Epithelial cell of esophagus (primary cell): ENCODE measurements around the gene UST.

ENCODE experiments used
- DNase-seq: peaks from one replicate; pipeline ENCODE4 v3.0.0; 2010; ENCODE audit warnings: low read depth
- H3K4me3 ChIP-seq: 2 replicates; pipeline ENCODE4 v1.5.1; 2011; ENCODE audit warnings: mild to moderate bottlenecking, low read length, control low read depth
- CTCF ChIP-seq: IDR thresholded peaks from 2 replicates; pipeline ENCODE4 v1.5.1; 2011; ENCODE audit warnings: low read depth, mild to moderate bottlenecking, low read length, control low read depth, inconsistent platforms; ENCODE audit not compliant: insufficient read depth; ENCODE audit errors: missing control alignments

The UST gene

DNA sequence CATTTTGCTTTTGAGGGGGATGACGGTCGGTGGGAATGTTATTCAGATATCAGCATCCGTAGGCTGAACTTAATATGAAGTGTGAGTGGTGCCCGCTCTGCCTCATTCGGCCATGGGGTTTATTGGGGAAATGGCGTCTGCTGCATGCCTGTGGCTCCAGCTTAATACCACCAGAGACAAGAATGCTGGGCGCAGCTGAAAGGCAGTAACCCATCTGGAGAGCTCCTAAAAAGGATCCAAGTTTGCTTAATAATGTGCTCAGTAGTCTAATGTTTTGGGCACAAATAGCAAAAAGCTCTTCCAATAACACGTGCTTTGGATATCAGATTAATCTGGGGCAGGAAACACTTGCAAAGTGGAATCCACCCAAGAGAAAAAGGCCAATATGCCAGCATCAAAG, 297.7 kb downstream of the UST start:
- no peak overlapping the region for H3K4me3 ChIP-seq
- TF ChIP-seq CTCF: no peak
- DNase-seq: no peak

- no peak for TF ChIP-seq CTCF
- H3K4me3 ChIP-seq: no peak overlapping the region
- no peak for DNase-seq
These were observed 298.6 kb downstream of the UST start for GRCh38 chr6:149045404-149045803.

DNA sequence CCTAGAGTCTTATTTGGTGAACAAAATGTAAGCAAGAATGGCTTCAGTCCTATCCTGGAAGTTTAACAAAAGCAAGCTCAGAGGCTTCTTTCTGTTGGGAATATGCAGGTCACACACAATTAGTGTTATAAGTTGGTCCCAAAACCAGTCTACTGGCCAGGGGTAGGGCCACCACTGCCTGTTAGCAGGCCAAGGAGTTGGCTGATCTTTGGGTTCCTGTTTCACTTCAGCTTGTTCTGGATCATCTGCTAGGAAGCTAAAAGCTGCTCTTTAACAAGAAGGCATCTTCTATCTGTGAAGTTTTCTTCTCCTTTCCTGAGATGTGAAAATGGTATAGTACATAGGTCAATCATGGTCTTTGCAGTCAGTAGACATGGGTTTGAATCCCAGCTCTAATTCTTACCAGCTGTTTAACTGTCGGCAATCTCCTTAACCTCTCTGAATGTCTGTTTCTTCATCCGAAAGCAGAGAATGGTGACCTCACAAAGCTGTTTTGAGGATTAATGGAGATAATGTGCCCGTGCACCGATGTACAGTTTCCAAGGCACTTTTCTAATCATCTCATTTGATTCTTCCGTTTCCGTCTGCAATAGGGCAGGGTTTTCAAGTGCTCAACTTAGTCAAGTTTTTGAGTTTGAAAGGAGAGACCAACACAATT, 299.5 kb downstream of the UST start:
- TF ChIP-seq CTCF: no peak
- H3K4me3 ChIP-seq: no peak overlapping the region

DNA sequence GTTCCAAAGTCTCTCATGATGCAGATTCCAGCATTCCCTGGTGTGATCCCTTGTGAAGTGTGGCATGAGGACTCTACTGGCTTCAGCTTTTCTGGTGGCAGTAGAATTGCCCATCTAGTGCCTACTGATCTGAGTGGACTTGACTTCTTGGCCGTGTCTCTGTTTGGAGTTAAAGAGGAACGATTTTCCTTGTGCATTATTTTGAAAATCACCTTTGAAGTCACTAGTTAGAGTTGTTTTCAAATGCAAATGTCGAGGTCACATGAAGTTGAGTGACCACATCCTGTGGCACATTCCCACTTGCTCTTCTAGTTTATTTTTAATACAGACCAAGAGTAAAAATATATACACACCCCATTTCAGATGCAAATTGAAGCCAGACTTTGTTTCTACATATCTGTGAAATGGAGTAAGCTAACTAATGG, 300.0 kb downstream of the UST start:
- no peak for TF ChIP-seq CTCF
- H3K4me3 ChIP-seq: no peak overlapping the region
- DNase-seq: no peak

More for the DNA sequence above, 299.5 kb downstream of the UST start:
- no peak for DNase-seq

DNA sequence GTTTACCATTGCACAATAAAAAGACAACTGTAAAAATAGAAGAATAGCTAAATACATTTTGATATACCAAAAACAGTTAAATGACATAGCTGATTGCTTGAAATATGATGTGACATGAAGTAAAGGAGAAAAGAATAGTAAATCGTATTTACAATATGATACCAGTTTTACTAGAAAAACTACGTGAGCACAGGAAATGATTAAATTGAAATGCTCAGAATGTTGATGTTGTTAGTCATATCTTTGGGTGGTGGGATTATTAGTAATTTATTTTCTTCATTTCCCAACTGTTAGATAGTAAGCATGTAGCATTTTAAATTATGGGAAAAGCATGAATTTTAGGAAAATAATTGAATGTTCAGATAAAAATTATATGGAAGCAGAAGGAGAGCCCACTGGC, 302.4 kb downstream of the UST start:
- TF ChIP-seq CTCF: no peak
- no peak overlapping the region for H3K4me3 ChIP-seq
- peak; percentile 51 for DNase-seq

DNA sequence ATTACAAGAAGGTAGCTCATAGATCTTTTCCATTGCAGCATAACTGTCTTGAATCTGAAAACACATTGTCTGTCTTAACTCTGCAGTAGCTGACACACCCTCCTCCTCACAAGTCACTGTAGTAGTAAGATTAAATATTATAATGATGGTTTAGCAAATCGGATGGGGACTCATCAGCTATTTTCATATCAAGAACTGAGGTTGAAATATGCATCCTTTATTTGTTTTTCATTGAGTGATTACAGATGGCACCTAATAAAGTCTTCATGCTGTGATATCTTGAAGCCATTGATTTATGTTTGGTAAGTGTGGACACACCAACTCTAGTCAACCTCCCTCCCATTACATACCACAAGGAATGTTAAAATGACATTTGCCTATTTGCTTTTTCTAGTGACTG, 303.3 kb downstream of the UST start:
- H3K4me3 ChIP-seq: no peak overlapping the region
- no peak for DNase-seq
- TF ChIP-seq CTCF: no peak
